Activated CD8-positive, alpha-beta memory T cell treated with anti-CD3 and anti-CD28 coated beads, Interleukin-2, amount 50 U/mL, for 4 hours (primary cell): ENCODE data around the gene CLEC18B.
A peak's percentile ranks its signal among the peaks of the same experiment; 100 is the strongest.
"Not testable (repeated sequence)": the region's sequence is repeated elsewhere in the genome, so short reads cannot be mapped to it uniquely, and the experiment has no call there.

Experiments used
- DNase-seq: peaks from one replicate; pipeline ENCODE4 v3.0.0-alpha.2; 2020

CLEC18B gene

DNA sequence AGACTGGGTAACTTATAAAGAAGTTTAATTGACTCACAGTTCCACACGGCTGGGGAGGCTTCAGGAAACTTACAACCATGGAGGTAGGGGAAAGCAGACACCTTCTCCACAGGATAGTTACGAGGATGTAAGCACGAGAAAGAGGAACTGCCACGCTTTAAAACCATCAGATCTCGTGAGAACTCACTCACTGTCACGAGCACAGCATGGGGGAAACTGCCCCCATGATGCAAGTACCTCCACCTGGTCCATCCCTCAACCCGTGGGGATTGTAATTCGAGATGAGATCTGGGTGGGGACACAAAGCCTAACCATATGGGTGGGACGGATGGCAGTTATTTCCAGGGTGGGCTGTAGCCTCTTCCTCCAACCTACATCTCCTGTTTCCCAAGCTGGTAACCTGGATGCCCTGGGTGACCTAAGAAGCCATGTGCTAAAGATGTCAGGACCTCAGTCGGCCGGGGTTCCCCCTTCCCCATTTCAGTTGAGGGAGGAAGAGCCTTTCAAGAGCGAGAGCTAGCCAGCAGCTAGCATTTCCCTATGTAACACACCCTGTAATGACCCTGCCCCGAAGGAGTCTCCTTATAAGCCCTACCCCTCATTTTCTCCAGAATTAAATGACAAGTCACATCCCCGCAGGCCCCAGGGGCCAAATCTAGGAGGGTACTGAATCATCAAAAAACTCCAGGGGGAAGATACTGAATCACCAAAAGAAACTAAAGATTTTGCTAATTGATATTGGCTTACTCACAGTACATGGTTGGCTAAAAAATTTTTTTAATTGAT lies 16.9 kb downstream of the CLEC18B start:
- DNase-seq, result not testable (repeated sequence)

DNA sequence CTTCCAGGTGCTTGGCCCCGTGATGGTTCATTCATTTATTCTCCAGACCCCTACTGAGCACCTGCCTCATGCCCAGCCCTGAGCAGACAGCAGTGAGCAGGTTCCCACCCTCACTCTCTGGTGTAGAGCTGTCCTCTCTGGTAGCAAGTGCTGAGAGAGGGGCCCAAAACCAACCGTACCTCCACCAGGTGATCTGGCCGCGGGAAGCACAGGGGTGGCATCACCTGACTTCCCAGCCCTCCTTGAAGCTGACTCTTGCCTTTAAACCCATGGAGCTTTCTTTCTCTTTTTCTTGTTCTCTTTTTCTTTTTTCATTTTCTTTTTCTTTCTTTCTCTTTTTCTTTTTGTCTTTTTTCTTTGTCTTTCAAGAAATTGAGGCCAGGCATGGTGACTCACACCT lies 21.0 kb downstream of the CLEC18B start:
- not testable (repeated sequence) for DNase-seq

DNA sequence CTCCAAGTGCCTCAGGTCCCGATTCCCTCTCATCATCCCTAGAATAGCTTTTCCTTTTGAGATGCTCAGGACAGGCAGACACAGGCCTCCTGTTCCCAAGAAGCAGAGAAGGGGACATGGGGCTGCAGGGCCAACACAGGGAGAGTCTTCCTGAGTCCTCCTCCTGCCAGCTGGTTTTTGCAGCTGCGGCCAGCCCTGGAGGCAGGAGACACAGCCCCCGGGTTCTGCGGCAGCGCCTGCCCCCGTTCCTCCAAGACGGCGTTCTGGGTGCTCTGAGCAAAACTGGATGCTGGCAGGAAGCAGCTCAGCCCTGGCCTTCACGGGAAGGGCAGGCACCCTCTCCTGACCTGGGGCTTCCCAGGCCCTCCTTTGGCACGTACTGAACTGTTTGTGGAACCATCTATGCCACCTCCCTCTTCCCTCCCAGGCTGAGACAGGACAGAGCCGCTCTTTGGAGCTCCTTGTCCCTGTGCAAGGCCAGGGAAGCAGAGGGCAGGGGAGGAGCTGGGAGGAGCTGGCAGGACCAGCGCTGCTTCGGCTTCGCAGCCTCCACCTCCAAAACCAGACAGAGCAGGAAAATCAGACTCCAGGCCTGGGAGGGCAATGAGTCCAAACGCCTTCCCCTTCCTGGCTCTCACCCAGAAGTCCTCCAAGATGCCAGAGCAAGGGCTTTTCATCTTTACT lies 22.9 kb downstream of the CLEC18B start:
- DNase-seq, result not testable (repeated sequence)

DNA sequence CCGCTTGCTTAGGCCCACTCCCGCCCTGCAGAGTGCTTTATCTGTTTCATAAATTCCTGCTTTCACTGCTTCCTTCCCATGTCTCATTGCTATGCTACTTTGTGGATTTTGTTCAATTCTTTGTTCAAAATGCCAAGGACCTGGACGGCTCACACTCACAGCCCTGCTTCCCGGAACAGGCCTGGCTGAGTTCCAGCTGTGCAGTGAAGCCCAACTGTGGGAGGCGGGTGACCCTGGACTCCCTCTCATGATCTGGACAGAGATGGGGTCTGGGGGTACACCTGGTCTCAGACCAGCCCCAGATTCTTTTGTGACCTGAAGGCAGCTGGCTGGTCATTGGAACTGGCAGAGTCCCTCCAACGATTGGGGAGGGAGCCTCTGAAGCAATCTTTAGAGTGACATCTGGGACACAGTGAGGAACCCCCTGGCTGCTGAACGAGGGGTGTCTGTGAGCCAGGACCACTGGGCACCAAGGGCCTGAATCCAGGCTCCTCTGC lies 24.7 kb downstream of the CLEC18B start:
- DNase-seq, result not testable (repeated sequence)

DNA sequence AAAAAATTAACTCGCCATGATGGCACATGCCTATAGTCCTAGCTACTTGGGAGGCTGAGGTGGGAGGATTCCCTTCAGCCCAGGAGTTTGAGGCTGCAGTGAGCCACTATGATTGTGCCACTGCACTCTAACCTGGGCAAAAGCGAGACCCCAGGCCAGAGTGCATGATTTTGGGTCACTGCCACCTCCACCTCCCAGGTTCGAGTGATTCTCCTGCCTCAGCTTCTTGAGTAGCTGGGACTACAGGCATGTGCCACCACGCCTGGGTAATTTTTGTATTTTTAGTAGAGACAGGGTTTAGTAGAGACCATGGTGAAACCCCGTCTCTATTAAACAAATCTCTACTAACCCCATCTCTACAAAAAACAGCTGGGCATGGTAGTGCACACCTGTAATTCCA lies 26.7 kb downstream of the CLEC18B start:
- DNase-seq, result not testable (repeated sequence)

DNA sequence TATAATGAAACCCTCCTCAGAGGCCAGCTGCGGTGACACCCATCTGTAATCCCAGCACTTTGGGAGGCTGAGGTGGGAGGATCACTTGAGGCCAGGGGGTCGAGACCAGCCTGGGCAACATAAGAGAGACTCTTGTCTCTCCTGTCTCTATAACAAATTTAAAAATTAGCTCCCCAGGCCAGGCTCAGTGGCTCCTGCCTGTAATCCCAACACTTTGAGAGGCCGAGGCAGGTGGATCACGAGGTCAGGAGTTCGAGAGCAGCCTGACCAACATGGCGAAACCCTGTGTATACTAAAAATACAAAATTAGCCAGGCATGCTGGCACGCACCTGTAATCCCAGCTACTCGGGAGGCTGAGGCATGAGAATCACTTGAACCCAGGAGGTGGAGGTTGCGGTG lies 27.1 kb downstream of the CLEC18B start:
- DNase-seq, result not testable (repeated sequence)

DNA sequence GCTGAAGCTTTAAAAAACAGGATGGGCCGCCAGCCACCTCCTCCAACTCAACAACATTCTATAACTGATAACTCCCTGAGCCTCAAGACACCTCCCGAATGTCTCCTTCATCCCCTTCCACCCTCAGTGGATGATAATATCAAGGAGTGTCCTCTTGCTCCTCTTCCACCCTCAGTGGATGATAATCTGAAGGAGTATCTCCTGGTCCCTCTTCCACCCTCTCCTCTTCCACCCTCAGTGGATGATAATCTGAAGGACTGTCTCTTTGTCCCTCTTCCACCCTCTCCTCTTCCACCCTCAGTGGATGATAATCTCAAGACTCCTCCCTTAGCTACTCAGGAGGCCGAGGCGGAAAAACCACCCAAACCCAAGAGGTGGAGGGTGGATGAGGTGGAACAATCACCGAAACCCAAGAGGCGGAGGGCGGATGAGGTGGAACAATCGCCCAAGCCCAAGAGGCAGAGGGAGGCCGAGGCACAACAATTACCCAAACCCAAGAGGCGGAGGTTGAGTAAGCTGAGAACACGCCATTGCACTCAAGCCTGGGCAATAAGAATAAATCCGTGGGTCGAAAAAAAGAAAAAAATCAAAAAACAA lies 29.7 kb downstream of the CLEC18B start:
- not testable (repeated sequence) for DNase-seq

DNA sequence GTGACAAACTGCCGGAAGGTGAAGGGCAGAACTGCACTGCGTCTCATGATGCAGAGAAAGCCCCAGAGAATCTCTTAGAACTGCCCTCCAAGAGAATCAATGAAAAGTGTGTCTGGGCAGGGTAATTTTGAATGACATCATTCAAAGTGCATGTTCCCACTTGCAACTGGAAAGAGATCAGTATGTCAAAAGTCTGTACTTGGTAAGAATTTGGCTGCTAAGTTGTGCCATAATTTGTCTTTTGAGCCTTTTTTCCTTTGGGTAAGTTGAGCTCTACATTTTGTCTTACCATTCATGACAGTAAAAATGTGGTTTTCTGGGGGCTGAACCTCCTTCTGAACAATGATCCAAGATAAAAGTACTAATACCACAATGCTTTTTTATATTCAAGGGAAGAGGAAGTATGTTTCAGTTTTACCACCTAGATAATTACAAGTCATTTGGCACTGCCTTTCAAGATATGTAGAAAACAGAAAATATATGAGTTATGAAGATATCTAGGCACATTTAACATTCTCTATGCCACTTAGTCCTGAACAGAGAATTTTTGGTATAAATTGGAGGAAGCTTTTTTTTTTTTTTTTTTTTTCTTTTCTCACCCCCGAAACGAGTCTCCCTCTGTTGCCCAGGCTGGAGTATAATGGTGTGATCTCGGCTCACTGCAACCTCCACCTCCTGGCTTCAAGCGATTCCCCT lies 38.8 kb downstream of the CLEC18B start:
- not testable (repeated sequence) for DNase-seq

DNA sequence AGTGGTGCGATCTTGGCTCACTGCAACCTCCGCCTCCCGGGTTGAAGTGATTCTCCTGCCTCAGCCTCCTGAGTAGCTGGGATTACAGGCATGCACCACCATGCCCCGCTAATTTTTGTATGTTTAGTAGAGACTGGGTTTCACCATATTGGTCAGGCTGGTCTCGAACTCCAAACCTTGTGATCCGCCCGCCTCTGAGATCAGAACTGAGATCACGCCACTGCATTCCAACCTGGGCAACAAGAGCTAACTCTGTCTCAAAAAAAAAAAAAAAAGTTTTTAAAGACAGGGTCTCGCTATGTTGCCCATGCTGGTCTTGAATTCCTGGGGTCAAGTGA lies 47.5 kb downstream of the CLEC18B start:
- not testable (repeated sequence) for DNase-seq

DNA sequence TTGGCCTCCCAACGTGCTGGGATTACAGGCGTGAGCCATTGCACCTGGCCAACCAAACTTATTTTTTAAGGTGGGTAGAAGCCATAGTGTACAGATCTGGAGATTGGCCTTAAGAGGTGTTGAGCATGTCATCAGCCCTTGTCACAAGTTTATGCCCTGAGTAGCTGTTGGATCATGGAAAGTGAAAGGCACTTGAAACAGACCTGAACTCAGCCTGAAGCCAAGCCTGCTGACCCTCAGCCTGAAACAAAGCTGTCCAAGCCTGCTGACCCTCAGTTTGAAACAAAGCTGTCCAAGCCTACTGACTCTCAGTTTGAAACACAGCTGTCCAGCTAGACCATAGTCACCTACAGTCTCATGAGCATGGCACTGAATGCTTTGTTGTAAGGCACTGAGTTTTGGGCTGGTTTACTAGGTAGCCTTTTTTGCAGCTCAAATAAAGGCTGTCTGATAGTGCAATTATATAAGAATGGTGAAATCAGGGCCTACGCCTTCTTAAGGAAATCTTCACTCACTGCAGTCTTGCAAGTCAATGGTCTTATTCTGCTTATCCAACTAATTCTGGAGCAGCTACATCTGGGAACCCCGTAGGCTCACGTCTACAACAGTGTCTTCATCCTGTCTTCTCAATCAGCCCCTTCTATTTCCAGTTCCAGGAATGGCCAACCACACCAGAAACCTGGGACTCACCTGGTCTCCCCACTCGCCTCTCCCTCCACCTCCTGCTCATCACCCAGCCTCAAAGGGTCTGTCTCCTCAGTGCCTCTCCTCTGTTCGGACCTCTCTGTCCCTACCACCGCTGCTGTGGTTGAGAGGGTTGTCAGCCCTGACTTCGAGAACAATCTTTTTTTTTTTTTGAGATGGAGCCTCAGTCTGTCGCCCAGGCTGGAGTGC lies 48.1 kb downstream of the CLEC18B start:
- DNase-seq, result no peak

DNA sequence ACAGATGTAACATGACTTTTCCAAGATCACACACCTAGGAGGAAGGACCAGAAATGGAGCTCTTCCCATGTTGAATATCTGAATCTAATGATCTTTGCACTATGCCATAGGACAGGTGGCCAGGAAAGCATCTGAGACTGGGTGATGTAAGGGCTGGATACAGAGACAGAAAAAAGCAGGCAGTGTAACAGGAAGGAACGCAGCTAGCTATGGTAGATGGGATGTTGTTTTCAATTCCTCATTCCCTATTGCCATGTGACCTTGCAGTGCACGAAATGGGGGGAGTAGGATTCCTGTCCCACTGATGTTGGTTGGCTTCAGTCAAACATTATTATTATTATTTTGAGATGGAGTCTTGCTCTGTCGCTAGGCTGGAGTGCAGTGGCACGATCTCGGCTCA lies 48.9 kb downstream of the CLEC18B start:
- no peak for DNase-seq

DNA sequence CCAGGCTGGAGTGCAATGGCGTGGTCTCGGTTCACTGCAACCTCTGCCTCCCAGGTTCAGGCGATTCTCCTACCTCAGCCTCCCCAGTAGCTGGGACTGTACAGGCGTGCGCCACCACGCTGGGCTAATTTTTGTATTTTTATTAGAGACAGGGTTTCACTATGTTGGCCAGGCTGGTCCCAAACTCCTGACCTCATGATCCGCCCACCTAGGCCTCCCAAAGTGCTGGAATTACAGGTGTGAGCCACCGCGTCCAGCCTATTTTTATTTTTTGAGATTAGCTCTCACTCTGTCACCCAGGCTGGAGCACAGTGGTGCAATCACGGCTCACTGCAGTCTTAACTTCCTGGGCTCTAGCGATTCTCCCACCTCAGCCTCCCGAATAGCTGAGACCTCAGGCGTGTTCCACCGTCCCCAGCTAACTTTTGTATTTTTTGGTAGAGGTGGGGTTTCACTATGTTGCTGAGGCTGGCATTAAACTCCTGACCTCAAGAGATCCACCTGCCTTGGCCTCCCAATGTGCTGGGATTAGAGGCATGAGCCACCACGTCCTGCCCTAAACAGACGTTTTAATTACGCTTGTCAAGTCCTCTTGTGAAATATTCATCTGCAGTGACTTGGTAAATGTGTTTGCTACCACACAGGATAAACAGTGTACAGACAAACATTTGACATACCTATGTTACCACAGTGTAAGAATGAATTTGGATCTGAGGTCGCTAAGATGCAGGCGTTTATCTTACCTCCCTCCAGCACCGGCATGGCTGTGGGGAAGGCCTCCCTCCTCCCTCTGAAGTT lies 50.7 kb downstream of the CLEC18B start:
- not testable (repeated sequence) for DNase-seq

DNA sequence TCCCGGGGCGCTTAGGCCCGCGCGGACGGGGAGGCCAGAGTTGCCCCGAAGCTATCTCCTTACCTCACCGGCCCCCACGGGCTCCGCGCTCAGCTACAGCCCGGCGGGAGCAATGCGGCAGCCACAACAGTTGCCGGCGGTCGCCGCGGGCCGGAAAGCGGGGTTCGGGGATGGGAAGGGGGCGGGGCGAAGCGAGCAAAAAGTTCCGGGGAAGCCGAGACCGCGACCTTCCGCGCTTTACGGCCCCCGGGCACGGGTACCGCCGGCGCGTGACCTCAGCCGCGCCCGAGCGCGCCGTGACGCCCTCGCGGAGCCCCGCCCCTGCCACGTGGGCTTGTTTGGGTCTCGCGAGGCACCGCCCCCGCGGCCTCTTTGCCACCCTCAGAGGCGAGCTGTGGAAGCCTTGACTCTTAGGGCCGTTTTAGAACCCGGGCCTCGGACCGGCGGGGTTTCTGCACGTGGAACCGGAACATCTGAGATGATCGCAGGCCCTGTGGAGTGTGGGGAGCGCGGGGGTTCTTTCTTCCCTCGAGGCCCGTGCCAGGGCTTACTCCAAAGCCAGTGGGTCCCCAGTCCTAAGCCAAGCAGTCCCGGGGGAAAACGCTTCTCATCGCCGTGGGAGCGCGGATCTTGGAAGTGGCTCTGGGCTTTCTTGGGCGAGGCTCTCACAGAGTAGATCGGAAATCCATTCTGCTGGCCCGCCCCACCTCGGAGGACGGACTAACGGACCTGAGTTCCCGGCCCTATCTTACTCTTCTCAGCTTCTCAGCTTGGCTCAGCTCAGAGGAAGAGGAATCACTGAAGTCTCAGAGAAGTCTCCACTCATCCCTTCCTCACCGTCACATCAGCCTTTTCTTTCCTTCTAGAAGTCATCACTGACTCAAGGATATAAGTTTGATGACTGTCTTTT lies 53.0 kb downstream of the CLEC18B start:
- DNase-seq, result peak; percentile 100

DNA sequence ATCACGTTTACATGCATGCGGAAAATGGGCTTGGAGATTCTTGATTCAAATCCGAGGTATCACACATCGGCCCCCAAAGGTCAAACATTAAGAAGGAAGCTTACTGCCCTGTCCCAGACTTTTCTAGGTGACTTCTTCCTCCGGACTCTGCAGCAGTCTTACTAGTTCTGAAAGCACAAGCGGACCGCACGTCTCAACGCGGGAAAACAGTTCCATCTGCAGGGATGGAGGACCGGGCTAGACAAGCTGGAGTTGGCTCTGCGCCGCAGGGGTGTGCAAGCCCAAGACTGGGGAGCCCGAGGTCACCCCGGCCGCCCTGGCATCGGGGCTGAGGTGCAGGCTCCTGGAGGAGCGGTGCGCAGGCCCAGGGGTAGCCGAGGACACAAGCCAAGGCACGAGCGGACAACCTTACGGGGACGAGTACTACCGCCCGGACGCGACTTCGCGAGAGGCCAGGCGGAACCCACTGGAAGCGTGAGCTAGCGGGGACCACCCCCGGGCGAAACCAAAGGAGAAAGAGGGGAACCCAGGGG lies 53.7 kb downstream of the CLEC18B start:
- peak; percentile 51 for DNase-seq

DNA sequence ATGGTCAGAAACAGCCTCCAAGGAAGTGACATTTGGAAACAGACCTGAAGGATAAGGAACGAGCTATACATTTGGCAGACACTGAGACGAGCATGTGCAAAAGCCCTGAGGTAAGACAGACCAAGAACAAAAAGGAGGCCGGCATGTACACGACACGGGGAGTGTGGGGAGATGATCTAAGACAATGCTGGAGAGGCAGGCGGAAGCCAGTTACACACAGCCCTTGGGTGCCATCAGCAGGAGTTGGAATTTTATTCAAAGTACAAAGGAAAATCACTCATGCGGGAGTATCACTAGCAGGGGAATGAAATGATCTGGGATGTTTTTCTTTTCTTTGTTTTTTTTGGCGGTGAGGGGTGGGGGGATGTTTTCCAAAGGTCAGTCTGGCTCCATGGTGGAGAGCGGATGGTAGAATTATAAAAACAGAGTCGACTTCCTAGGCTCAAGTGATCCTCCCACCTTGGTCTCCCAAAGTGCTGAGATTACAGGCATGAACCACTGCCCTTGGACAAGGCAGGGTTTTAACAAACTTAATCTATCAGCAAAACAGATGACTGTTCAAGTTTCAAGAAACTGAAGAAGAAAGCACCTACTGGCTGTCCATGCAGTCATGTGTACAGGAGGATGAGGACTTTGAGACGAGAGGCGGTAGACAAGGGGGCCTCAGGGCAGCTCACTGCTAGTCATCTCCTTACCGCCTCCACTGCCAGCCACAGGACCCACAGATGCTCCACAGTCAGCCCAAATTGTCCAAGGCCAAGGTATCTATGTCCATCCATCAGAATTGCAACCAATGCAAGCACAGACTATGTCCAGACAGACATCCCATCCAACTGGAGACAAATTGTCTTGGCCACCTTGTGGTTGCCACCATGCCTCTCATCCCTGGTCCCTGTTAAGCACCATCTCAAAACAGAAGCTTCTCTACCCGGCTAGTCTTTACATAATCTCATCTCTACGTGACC lies 59.4 kb downstream of the CLEC18B start:
- not testable (repeated sequence) for DNase-seq
